HCT116 (cell line): ENCODE measurements around the gene RCC2.

Source experiments
- ATF3 ChIP-seq: IDR thresholded peaks from 2 replicates; pipeline ENCODE4 v1.6.1; 2012
- CTCF ChIP-seq, 3 experiments: fragments of 200-600 bp in 1 of 3; sonication (generic) in 1 of 3; IDR thresholded peaks in 2 of 3; conservative IDR thresholded peaks in 1 of 3; 2 replicates each; pipeline ENCODE4 v1.5.1; 2012 to 2017; ENCODE audit warnings: low read depth in 2 of 3, low read length in 2 of 3, antibody characterized with exemption in 1 of 3, borderline replicate concordance in 1 of 3, control low read depth in 1 of 3, mild to moderate bottlenecking in 1 of 3, mixed read lengths in 1 of 3, mixed run types in 1 of 3, moderate library complexity in 1 of 3; ENCODE audit not compliant: insufficient read depth in 1 of 3
- EGR1 ChIP-seq: IDR thresholded peaks from 2 replicates; pipeline ENCODE4 v1.6.1; 2012; ENCODE audit warnings: low read depth
- ELF1 ChIP-seq: IDR thresholded peaks from 2 replicates; pipeline ENCODE4 v1.6.1; 2012; ENCODE audit warnings: low read depth, borderline replicate concordance
- EZH2 ChIP-seq: fragments of 200-600 bp; sonication (generic); IDR thresholded peaks from 2 replicates; pipeline ENCODE4 v1.6.1; 2017; ENCODE audit warnings: antibody characterized with exemption, mixed run types
- EZH2phosphoT487 ChIP-seq: fragments of 200-600 bp; IDR thresholded peaks from 2 replicates; pipeline ENCODE4 v1.6.1; 2018; ENCODE audit warnings: antibody characterized with exemption, borderline replicate concordance
- FOSL1 ChIP-seq: IDR thresholded peaks from 2 replicates; pipeline ENCODE4 v1.6.1; 2012; ENCODE audit warnings: low read depth
- MAX ChIP-seq: IDR thresholded peaks from 2 replicates; pipeline ENCODE4 v1.6.1; 2012
- POLR2A ChIP-seq: IDR thresholded peaks from 2 replicates; pipeline ENCODE4 v1.7.0; 2011; ENCODE audit warnings: borderline replicate concordance; ENCODE audit not compliant: insufficient read depth, insufficient read length; ENCODE audit errors: extremely low read depth
- POLR2AphosphoS5 ChIP-seq: IDR thresholded peaks from 2 replicates; pipeline ENCODE4 v1.6.1; 2011; ENCODE audit warnings: mild to moderate bottlenecking, low read depth, low read length, moderate library complexity
- SIN3A ChIP-seq: IDR thresholded peaks from 2 replicates; pipeline ENCODE4 v1.6.1; 2012; ENCODE audit warnings: low read depth
- SP1 ChIP-seq: IDR thresholded peaks from 2 replicates; pipeline ENCODE4 v1.6.1; 2012; ENCODE audit warnings: low read depth
- YY1 ChIP-seq: IDR thresholded peaks from 2 replicates; pipeline ENCODE4 v1.6.1; 2011; ENCODE audit warnings: low read length, low read depth, moderate library complexity, mild to moderate bottlenecking; ENCODE audit not compliant: insufficient replicate concordance; ENCODE audit errors: extremely low read depth
- ZBTB33 ChIP-seq: IDR thresholded peaks from 2 replicates; pipeline ENCODE4 v1.6.1; 2011; ENCODE audit warnings: mild to moderate bottlenecking, low read length, moderate library complexity; ENCODE audit not compliant: insufficient replicate concordance; ENCODE audit errors: extremely low read depth

GRCh38 chr1:17400725-17401341 lies 38.6 kb downstream of the RCC2 start:
- TF ChIP-seq EZH2phosphoT487 (no peak), YY1 (no peak), ZBTB33 (no peak), POLR2A (no peak), SIN3A (no peak), CTCF (IDR thresholded peaks at IDR 0.05 in 2 of 3, conservative IDR thresholded peaks at IDR 0.05 in 1 of 3; ENCODE audit: borderline replicate concordance in 1 of 3, insufficient read depth in 1 of 3, low read depth in 2 of 3, low read length in 2 of 3) (no peak), ATF3 (no peak), EZH2 (no peak), POLR2AphosphoS5 (no peak), MAX (no peak), EGR1 (no peak), SP1 (no peak), ELF1 (no peak), FOSL1 (no peak)
